IPS-NIHi11 (cell line): ENCODE data around the gene RGMB.

ENCODE experiments used
- DNase-seq: peaks from one replicate; pipeline ENCODE4 v3.0.0; 2012; ENCODE audit warnings: mixed read lengths, low spot score

The RGMB gene

DNA sequence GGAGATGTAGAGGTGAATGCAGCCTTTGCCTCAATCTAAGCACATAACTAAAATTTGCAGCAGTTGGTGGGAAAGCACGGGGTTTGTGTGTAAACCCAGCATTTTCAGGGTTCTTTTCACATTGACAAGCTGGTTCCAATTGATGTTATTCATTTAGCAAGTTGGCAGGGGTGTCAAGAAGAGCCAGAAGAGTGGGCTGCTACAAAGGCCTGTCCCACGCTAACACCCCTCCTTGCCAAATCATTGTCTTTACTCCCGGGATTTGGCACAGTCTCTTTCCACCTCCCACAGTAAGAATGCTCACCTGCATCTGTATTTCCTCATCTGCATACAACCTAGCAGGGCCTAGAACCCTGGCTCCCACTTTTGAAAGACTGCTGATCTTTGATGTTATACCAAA lies 11.8 kb downstream of the RGMB start:
- DNase-seq: no peak

- DNase-seq: no peak
Observed at GRCh38 chr5:98786191-98786853, 12.9 kb downstream of the RGMB start.

DNA sequence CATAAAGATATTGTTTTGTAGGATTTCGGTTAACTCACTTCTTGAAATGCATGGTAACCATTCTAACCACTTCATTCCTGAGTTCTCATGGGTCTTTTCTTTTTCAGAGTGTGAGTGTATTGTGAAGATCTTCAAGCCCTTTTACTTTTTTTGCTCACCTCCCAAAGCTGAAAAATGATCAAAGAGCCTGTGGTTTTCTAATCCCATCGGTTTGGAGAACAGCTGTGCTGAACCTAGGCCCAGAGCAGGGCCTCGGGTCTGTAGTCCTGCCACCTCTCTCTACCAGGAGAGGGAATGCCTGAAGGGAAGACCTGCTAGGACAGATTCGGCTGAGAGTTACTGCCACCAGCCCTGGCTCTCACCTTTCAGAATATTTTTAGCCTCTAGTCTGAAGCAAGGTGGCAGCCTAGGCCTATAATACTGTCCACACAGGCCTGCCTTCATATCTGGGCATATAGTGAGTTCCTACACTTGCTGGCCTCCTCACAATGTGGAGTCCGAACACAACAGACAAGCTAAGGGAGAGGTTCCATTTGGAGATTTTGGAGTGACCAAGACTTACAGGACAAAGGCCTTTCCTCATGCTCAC lies 13.8 kb downstream of the RGMB start:
- no peak for DNase-seq

- no peak for DNase-seq
Observed at GRCh38 chr5:98789029-98789428, 15.6 kb downstream of the RGMB start.

DNA sequence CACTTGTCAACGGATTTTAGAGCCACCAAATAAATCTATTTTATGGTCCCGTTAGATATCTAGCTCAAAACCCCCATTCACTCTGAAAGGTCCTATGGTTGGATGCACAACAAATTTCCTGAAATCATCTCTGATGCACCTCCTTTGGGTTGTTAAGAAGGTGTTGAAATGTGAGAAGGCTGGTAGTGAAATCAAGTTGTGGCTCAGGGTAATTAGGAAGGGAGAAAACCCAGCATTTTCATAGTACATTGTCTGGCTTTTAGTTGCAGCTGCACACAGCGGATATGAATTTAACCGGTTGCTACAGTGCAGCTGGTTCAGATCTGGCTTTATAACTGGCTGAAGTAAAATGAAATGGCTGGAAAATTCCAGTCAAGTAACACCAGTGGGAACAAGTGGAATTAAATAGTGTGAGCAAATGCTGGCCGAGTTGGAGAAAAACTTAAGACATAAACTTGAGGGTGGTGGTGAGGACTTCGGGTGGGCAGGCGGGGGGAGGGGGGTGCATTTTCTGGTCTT lies 17.6 kb downstream of the RGMB start:
- no peak for DNase-seq

DNA sequence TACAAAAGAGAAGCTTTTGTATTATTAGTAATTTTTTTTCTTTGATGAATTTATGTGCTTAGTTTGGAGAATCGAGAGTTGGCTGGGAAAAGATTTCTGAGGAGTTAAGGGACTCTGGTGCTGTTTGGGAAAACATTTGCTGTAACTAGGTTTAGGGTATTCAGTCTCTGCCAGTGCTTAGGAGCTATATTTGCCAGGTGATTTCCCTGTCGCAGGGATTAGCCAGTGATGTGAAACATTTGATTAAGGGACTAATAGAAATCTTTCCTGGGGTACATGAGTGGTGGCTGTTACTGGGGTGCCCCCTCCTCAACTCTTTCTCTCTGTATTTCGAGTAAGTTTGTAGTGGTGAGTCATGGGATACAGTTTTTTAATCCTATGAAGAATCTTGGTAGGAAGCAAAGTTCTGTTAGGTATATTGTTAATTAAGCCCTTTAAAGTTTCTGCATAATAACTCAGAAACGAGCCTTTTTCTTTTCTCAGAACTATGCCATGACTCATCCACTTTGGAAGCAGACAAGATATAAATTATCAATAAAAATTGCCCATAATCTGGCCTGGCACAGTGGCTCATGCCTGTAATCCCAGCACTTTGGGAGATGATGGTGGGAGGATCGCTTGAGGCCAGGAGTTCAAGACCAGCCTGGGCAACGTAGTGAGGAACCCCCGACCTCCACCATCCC lies 18.6 kb downstream of the RGMB start:
- no peak for DNase-seq

DNA sequence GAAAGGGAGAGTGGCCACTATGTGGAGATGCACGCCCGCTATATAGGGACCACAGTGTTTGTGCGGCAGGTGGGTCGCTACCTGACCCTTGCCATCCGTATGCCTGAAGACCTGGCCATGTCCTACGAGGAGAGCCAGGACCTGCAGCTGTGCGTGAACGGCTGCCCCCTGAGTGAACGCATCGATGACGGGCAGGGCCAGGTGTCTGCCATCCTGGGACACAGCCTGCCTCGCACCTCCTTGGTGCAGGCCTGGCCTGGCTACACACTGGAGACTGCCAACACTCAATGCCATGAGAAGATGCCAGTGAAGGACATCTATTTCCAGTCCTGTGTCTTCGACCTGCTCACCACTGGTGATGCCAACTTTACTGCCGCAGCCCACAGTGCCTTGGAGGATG lies 19.8 kb downstream of the RGMB start:
- no peak for DNase-seq

- DNase-seq: no peak
Observed at GRCh38 chr5:98794001-98794400, 20.5 kb downstream of the RGMB start.

- DNase-seq: no peak
Observed at GRCh38 chr5:98794414-98795080, 21.1 kb downstream of the RGMB start.

DNA sequence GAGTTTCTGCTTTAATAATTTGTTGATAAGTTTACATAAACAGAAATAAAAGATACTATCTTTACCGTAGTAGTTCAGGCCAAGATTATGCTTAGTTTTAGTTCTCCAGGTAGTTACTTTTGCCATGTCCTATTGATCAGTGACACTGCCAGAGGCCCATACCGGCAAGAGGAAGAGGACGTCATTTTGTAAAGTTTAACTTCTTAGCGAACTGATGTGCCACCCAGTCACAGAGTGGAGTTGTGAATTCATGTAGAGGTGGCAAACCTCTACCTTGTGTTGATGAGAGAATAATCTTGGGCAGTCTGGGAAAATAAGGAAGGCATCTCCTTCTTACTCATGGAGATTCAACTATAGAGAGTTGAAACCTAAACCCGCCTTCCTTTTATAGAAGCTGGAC lies 21.8 kb downstream of the RGMB start:
- DNase-seq: no peak

DNA sequence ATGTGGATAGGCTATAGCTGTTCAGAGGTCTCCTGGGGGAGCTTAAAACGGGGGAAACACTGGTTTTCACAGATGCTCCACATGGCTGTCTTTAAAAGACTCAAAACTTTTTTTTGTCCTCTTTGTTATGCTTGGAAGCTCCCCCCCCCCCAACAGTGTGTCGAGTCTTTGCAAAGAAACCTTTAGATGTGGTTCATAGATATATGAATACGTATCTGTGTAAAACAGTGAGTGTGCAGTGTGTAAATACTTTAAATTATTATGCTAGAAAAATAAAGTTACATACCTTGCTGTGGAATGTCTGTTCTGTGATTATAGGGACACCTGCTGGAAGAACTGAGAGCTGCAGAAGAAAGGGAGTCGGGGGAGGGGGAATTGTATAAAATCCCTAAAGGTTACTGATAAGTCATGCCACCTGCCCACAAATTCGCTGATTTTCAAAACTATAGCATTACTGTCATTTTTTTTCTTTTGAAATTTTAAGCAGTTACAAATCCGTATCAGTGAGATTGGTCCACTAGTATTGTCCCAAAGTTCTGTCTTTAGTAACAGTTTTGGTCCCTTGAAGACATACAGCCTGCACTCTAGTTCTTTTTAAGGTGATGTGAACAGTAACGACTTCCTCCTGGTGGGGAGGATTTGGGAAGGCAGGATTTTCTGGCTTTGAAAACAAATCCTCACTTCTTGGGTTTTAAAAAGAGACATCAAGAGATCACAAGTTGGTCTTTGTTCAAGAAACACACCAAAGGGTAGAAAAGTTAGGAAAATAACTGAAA lies 22.9 kb downstream of the RGMB start:
- DNase-seq: peak; percentile 71

GRCh38 chr5:98798371-98798770 lies 24.9 kb downstream of the RGMB start:
- DNase-seq: no peak

- no peak for DNase-seq
Observed at GRCh38 chr5:98798847-98799246, 25.4 kb downstream of the RGMB start.

GRCh38 chr5:98804066-98804465 lies 30.6 kb downstream of the RGMB start:
- no peak for DNase-seq

DNA sequence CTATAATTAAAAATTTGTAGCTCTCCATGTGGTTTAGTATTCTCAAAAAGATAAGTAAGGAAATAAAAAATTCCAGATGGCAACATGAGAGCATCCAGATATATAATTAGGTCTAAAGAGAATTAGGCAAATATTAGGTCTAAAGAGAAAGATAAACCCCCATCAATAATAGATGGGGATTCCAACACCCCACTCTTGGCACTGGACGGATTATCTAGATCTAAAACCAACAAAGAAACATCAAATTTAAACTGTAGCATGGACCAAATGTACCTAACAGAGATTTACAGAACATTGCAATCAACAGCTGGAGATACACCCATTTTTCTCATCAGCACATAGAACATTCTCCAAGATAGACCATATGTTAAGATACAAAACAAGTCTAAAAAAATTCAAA lies 31.6 kb downstream of the RGMB start:
- no peak for DNase-seq

GRCh38 chr5:98807806-98808205 lies 34.3 kb downstream of the RGMB start:
- DNase-seq: no peak

GRCh38 chr5:98810206-98810605 lies 36.7 kb downstream of the RGMB start:
- DNase-seq: no peak

DNA sequence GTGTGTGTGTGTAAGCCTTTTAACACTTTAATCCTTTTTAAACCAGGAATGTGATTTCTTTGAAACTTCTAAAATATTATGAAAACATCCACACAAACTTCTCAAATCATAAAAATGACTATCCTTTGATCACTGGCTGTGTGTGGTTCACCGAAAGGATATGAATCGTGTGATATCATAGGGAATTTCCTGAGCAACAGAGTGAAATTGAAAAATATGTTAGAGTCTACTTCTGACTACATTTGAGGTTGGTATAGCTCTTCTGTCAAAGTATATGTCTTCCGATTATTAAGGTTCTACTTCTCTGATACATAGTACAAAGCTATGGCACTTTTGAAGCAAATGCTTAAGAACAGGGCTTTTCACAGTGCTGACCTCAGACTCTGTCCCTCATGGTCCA lies 40.3 kb downstream of the RGMB start:
- no peak for DNase-seq

- no peak for DNase-seq
Observed at GRCh38 chr5:98816582-98817222, 43.2 kb downstream of the RGMB start.

GRCh38 chr5:98825582-98826375 lies 52.3 kb downstream of the RGMB start:
- DNase-seq: no peak

- DNase-seq: peak; percentile 48
Observed at GRCh38 chr5:98827161-98827560, 53.7 kb downstream of the RGMB start.
